ENCODE data around the gene MAP3K20. TPM values are rescaled to one million over a fixed set of nuclear protein-coding genes. Genes with fewer than 3 reads are reported as not detected.
A peak's percentile ranks its signal among the peaks of the same experiment; 100 is the strongest.

The MAP3K20 gene
- total and polyA plus RNA-seq, 2 of the 8 experiments (the other 6 are each of a cell fraction or from before 2014, with no cell fraction given): 3.1 to 11.1 TPM

DNA sequence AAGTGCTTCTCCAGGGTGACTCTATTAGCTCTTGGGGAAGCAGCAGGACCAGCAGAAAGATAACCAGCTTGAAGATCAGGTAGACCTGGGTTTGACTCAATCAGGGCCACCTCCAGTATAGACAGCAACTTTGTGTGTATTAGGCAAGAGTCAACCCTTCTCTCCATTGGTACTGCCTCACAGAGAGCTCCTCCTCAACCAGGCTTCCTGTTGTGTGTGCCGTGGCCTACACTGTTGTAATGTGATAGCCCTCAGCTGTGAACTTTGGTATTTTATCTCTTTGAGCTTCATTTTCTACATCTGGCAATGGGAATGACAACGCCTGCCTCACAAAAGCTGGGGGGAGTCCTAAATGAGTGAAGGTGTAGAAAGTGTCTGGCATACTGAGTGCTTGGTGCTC is 17.0 kb upstream of the MAP3K20 start:
- WGBS, 2 experiments (ENCODE audit: extremely low coverage in 1 of 2, insufficient coverage in 1 of 2, insufficient read length in 1 of 2, insufficient replicate concordance in 2 of 2, low coverage in 1 of 2, low lambda C conversion rate in 2 of 2, missing lambda C conversion rate in 1 of 2): 80% methylated on average over 2 of the region's 2 CpGs; no CpG with 5 or more reads in 1 of the 2 experiments
- H3K9me3 ChIP-seq (ENCODE audit: insufficient read depth in 2 of 2, low read depth in 1 of 2, low read length in 1 of 2): no peaks in the 10 kb centered on the region; a peak in 2 of 4 replicates
- TF ChIP-seq EGR1 (IDR thresholded peaks at IDR 0.05; ENCODE audit: borderline replicate concordance, low read depth, low read length) (no peak), SP4 (IDR thresholded peaks at IDR 0.05; ENCODE audit: low read length) (no peak), YY1 (IDR thresholded peaks at IDR 0.05; ENCODE audit: low read depth, low read length) (no peak), POLR2AphosphoS5 (IDR thresholded peaks at IDR 0.05; ENCODE audit: low read depth, low read length) (no peak), BACH1 (IDR thresholded peaks at IDR 0.05; ENCODE audit: low read length) (no peak), RBBP5 (IDR thresholded peaks at IDR 0.05; ENCODE audit: borderline replicate concordance, low read depth, low read length) (no peak), ATF3 (IDR thresholded peaks at IDR 0.05; ENCODE audit: insufficient read depth, low read depth, low read length) (no peak), BRCA1 (IDR thresholded peaks at IDR 0.05; ENCODE audit: low read depth, low read length) (no peak), BCL11A (IDR thresholded peaks at IDR 0.05; ENCODE audit: low read depth in 2 of 2, low read length in 2 of 2) (no peak), CTBP2 (IDR thresholded peaks at IDR 0.05; ENCODE audit: borderline replicate concordance, insufficient read depth, insufficient read length, low read length) (no peak)
- TF ChIP-seq, protein P1, sequence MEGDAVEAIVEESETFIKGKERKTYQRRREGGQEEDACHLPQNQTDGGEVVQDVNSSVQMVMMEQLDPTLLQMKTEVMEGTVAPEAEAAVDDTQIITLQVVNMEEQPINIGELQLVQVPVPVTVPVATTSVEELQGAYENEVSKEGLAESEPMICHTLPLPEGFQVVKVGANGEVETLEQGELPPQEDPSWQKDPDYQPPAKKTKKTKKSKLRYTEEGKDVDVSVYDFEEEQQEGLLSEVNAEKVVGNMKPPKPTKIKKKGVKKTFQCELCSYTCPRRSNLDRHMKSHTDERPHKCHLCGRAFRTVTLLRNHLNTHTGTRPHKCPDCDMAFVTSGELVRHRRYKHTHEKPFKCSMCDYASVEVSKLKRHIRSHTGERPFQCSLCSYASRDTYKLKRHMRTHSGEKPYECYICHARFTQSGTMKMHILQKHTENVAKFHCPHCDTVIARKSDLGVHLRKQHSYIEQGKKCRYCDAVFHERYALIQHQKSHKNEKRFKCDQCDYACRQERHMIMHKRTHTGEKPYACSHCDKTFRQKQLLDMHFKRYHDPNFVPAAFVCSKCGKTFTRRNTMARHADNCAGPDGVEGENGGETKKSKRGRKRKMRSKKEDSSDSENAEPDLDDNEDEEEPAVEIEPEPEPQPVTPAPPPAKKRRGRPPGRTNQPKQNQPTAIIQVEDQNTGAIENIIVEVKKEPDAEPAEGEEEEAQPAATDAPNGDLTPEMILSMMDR (IDR thresholded peaks at IDR 0.05; ENCODE audit: control extremely low read depth in 1 of 3, insufficient read depth in 1 of 3, low read depth in 1 of 3, low read length in 3 of 3): no peak

More for the DNA sequence above, 17.0 kb upstream of the MAP3K20 start:
- ChIA-PET CTCF (ENCODE audit: partially characterized antibody) (interaction anchor here (1.1 to 1.8 kb wide), 5 partner anchors 14 to 342 kb away, joined by 3 to 7 read pairs (median 3); no protein-coding TSS in a partner anchor), POLR2A (ENCODE audit: partially characterized antibody) (interaction anchor here (0.6 to 1.3 kb wide), 3 partner anchors 14 to 704 kb away, joined by 3 to 5 read pairs (median 3); no protein-coding TSS in a partner anchor)
- H2BK120ac ChIP-seq (replicated peaks; ENCODE audit: low read depth, low read length): no peak overlapping the region
- 0 out of 2 replicates have a peak overlapping the region, but pooled peaks have one; percentile 35 for H2BK5ac ChIP-seq (ENCODE audit: low read depth, low read length)
- H3K4me3 ChIP-seq (ENCODE audit: extremely low read depth in 1 of 4, insufficient read depth in 2 of 4, low read depth in 3 of 4, low read length in 4 of 4): no peak overlapping the region
- no peak overlapping the region for H2BK12ac ChIP-seq (ENCODE audit: low read depth, low read length)
- no peaks in the 10 kb centered on the region for H4K20me1 ChIP-seq (replicated peaks in 1 of 2; ENCODE audit: control insufficient read depth in 1 of 2, insufficient read depth in 2 of 2, low read length in 2 of 2)
- H2AFZ ChIP-seq (ENCODE audit: low read length): no peak overlapping the region
- no peak overlapping the region for H3K9ac ChIP-seq (replicated peaks in 1 of 4; ENCODE audit: extremely low read depth in 1 of 4, low read depth in 3 of 4, low read length in 3 of 4)
- no peak overlapping the region for H3K18ac ChIP-seq (ENCODE audit: extremely low read depth, low read length)
- no peaks in the 10 kb centered on the region for H3K79me1 ChIP-seq (ENCODE audit: low read depth, low read length)
- H3K23me2 ChIP-seq (ENCODE audit: low read depth, low read length): no peaks in the 10 kb centered on the region
- no peaks in the 10 kb centered on the region for H3K79me2 ChIP-seq (ENCODE audit: control insufficient read depth in 1 of 2, insufficient read depth in 2 of 2, low read length in 2 of 2)
- H3K27me3 ChIP-seq (replicated peaks in 1 of 4; ENCODE audit: control insufficient read depth in 3 of 4, extremely low read depth in 1 of 4, insufficient read depth in 3 of 4, low read length in 3 of 4): no peaks in the 10 kb centered on the region
- H4K5ac ChIP-seq (ENCODE audit: insufficient read length, low read depth, low read length): no peak overlapping the region
- no peak overlapping the region for H3K27ac ChIP-seq (ENCODE audit: low read depth, low read length)
- no peak overlapping the region for H3K4me2 ChIP-seq (ENCODE audit: insufficient read depth in 1 of 2, low read depth in 2 of 2, low read length in 2 of 2)
- no peak overlapping the region for H3K23ac ChIP-seq (ENCODE audit: insufficient read length)
- DNase-seq (ENCODE audit: low read depth in 1 of 2, low spot score in 2 of 2) (no peak), FAIRE-seq (no peak)
- no peak overlapping the region for H3K4ac ChIP-seq (replicated peaks; ENCODE audit: insufficient read length, low read depth, low read length)
- 0 out of 7 replicates have a peak, but pooled peaks cover 0 to 2% (median 0%) of the 10 kb centered on the region in 4 experiments for H3K4me1 ChIP-seq (replicated peaks in 1 of 4; ENCODE audit: control insufficient read depth in 3 of 4, insufficient read depth in 4 of 4, low read length in 3 of 4)
- H3K56ac ChIP-seq (replicated peaks; ENCODE audit: insufficient read length, low read depth, low read length): no peak overlapping the region
- no peak overlapping the region for H2BK20ac ChIP-seq (ENCODE audit: low read length)
- H3K14ac ChIP-seq (ENCODE audit: insufficient read length): no peak overlapping the region
- H4K91ac ChIP-seq (replicated peaks; ENCODE audit: insufficient read length, low read length): no peak overlapping the region
- no peak overlapping the region for H2BK15ac ChIP-seq (ENCODE audit: low read length)
- no peaks in the 10 kb centered on the region for H3K36me3 ChIP-seq (ENCODE audit: control insufficient read depth in 2 of 4, insufficient read depth in 4 of 4, low read length in 3 of 4)
- no peak overlapping the region for H4K8ac ChIP-seq (ENCODE audit: extremely low read depth, insufficient read depth, low read length)
- H2AK5ac ChIP-seq (ENCODE audit: low read depth, low read length): no peak overlapping the region

Data from H1 (cell line).